ENCODE data around the gene LBX2. TPM values are rescaled to one million over a fixed set of nuclear protein-coding genes. Genes with fewer than 3 reads are reported as not detected.

LBX2 gene
- total RNA-seq, 1 experiment from 2014 or later, result 10.1 TPM

- ChIA-PET CTCF (no interaction called here), RAD21 (ENCODE audit: low non-redundant PET in 1 of 2, low total read pairs in 2 of 2, uncharacterized antibody in 2 of 2, unreplicated experiment in 2 of 2) (no interaction called here), POLR2A (no interaction called here)
- Histone ChIP-seq H3K9ac (ENCODE audit: low read length) (no peak overlapping the region), H3K4me3 (replicated peaks in 1 of 2; ENCODE audit: low read depth in 1 of 2, low read length in 2 of 2) (no peak overlapping the region), H4K20me1 (ENCODE audit: insufficient read depth) (no peaks in the 10 kb centered on the region), H3K79me2 (ENCODE audit: insufficient read depth, low read length) (peaks cover 26% of the 10 kb centered on the region), H2AFZ (ENCODE audit: low read depth, low read length, poor library complexity, severe bottlenecking) (no peak overlapping the region), H3K9me2 (ENCODE audit: insufficient read depth) (no peaks in the 10 kb centered on the region), H3K36me3 (ENCODE audit: control insufficient read depth in 1 of 2, insufficient read depth in 2 of 2, low read length in 2 of 2) (peaks cover 18 to 27% of the 10 kb centered on the region in 2 experiments), H3K9me3 (ENCODE audit: control insufficient read depth in 1 of 2, insufficient read depth in 1 of 2, low read depth in 1 of 2, low read length in 2 of 2) (no peaks in the 10 kb centered on the region), H3K27ac (ENCODE audit: low read depth, low read length) (no peak overlapping the region), H3K4me1 (ENCODE audit: control insufficient read depth in 1 of 2, insufficient read depth in 2 of 2, low read length in 2 of 2) (peaks cover 8 to 19% of the 10 kb centered on the region in 2 experiments; a peak in 3 of 4 replicates), H3K4me2 (ENCODE audit: low read length) (no peak overlapping the region), H3K27me3 (ENCODE audit: insufficient read depth, low read length) (no peaks in the 10 kb centered on the region)
- ATAC-seq (no peak), DNase-seq (ENCODE audit: low read depth, low spot score) (no peak)
- intact Hi-C loops (cut with micrococcal nuclease), result no loop called here
- BruUV-seq (replicated peaks), result no TSS peak
- TF ChIP-seq SP1 (IDR thresholded peaks at IDR 0.05; ENCODE audit: low read depth) (no peak), ZNF274 (IDR thresholded peaks at IDR 0.05; ENCODE audit: low read depth, low read length) (no peak), TCF7L2 (IDR thresholded peaks at IDR 0.05; ENCODE audit: borderline replicate concordance, extremely low read depth, insufficient read depth, insufficient read length) (no peak), ATF3 (IDR thresholded peaks at IDR 0.05) (no peak), CTCF (IDR thresholded peaks at IDR 0.05 in 2 of 3, conservative IDR thresholded peaks at IDR 0.05 in 1 of 3; ENCODE audit: borderline replicate concordance in 1 of 3, insufficient read depth in 1 of 3, low read depth in 2 of 3, low read length in 2 of 3) (no peak), EZH2phosphoT487 (IDR thresholded peaks at IDR 0.05; ENCODE audit: borderline replicate concordance) (no peak), REST (IDR thresholded peaks at IDR 0.05; ENCODE audit: low read depth) (no peak), EZH2 (IDR thresholded peaks at IDR 0.05) (no peak), EGR1 (IDR thresholded peaks at IDR 0.05; ENCODE audit: low read depth) (no peak), YY1 (IDR thresholded peaks at IDR 0.05; ENCODE audit: extremely low read depth, insufficient replicate concordance, low read depth, low read length) (no peak), CEBPB (IDR thresholded peaks at IDR 0.05; ENCODE audit: low read depth) (no peak), FOSL1 (IDR thresholded peaks at IDR 0.05; ENCODE audit: low read depth) (no peak), POLR2AphosphoS5 (IDR thresholded peaks at IDR 0.05; ENCODE audit: low read depth, low read length) (no peak)
Measured at GRCh38 chr2:74524005-74524404, 24.6 kb upstream of the LBX2 start.
